G401.6 (cell line): ENCODE data around the gene OARD1.
"Not testable (repeated sequence)": the region's sequence is repeated elsewhere in the genome, so short reads cannot be mapped to it uniquely, and the experiment has no call there.

Source experiments
- FAIRE-seq: peaks from 2 replicates; lab custom pipeline; 2012; peaks lifted over from hg19 to GRCh38; lab: Jason Lieb, UNC

OARD1 gene

DNA sequence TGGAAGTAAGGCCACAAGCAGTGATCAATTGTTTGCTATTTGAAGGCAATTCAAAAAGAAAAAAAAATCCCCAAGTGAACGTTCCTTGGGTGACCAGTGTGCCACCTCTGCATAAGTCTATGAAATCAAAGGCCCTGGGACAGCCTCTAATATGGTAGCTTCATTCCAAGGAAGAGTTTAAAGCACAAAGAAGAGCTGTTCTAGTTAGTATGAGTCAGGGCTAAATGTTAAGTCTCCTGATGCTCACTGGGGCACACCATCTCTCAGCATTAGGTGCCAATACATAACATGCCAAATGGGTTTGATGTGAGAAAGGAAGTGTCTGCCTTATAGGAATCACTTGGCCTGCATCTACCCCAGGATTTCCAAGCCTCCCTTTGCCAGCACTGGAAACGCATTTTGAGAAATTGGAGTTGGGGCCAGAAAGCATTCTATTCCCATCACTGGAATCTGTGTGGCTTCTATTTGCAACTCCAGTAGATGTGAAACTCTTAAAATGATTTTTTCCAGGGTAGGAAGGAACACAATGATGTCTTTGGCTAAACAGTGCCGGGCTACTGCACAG, 46.1 kb downstream of the OARD1 start:
- no peak for FAIRE-seq

DNA sequence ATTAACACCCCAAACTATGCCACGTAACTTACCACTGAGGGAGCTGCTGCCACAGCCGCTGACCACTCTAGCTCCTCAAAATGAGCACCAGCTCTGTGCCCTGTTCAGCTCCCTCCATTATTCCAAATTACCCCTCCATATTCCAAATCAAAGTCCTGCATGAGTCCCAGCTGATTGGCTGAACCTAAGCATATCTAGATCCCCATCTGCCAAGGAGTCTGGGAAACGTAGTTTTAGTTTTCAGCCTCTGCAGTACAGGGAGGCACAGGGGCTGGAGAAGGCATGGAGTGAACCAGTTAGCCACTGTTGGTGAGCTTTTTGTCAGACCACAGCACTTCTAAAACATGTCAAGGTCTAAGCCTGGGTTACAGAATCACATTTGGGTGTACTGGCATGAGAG, 49.0 kb downstream of the OARD1 start:
- no peak for FAIRE-seq

DNA sequence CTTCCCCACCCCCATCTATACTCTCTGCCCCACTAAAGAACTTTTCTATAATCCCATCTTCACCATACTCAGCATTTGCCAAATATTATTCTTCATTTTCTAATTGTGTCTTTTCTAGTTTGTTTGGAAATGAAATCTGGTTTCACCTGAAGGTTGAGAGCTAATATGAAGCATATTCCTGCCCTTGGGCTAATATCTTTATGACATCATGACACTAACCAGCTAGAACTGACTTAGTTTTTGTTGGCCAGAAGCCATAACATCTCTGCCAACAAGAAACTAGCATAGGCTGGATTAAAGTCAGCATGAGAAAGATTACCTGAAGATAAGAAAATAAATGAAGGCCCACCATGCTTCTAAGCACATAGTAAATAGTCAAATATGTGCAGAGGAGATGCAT, 49.9 kb downstream of the OARD1 start:
- FAIRE-seq = no peak

DNA sequence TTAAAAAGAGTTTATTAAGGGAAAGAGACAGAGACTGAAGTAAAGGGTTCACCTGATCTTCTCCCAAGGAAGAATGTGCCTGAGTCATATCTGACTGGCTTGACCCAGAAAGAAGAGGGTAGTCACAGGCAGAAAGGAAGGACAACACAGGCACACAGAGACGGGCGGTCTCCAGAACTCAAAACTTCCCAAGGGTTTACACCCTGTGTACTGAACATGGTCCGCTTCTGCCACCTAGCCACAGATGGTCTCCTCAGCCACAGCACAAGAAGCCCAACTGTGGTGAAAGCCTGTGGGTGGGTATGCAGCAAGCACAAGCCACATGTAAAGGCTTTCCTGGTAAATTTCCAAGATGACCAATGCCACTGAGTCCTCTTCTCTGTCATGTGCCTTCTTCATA, 50.3 kb downstream of the OARD1 start:
- no peak for FAIRE-seq

DNA sequence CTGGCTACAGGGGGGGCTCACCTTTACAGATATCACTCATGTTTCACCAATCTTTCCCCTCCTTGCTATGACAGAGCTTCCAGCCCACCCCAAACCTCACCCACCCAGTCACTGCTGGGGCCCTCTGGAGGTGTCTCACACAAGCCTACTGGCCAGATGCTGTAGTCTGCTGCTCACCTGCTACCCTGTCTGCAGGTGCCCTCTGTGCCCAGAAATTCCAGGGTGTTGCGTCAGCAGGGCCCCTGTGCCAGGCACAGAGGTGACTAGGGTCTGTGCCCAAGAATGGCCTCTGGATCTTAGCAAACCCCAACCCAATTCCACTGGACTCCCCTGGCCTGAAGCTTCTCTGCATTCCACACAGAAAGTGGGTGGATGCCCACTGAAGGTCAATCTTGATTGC, 54.5 kb downstream of the OARD1 start:
- no peak for FAIRE-seq

DNA sequence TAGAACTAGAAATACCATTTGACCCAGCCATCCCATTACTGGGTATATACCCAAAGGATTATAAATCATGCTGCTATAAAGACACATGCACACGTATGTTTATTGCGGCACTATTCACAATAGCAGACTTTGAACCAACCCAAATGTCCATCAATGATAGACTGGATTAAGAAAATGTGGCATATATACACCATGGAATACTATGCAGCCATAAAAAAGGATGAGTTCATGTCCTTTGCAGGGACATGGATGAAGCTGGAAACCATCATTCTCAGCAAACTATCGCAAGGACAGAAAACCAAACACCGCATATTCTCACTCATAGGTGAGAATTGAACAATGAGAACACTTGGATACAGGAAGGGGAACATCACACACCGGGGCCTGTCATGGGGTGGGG, 56.3 kb downstream of the OARD1 start:
- FAIRE-seq = not testable (repeated sequence)

DNA sequence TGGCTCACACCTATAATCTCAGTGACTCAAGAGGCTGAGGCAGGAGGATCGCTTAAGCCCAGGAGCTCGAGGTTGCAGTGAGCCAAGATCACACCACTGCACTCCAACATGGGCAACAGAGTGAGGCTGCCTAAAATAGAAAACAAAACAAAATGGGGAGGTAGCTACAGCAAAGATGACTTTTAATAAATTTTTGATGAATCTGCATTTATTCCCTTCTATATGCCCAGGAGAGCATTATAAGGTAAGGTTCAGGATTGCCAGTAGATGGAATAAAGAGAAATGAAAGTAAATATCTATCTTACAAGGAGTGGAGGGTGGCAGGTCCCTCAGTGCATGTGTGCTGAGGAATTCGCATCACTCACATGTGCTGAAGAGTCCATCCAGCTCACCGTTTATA, 57.4 kb downstream of the OARD1 start:
- no peak for FAIRE-seq
